IMR-90 (cell line): ENCODE results near the gene TAF1D. TPM values are rescaled to one million over a fixed set of nuclear protein-coding genes. Genes with fewer than 3 reads are reported as not detected.

ENCODE experiments used
- ATAC-seq: fragments of 200-7000 bp; cut with Tn5 transposase; 2 replicates; pipeline ENCODE4 v1.9.1; 2020; ENCODE audit warnings: low read depth, mild to moderate bottlenecking, moderate library complexity
- BruUV-seq: library from RNA; stranded (reverse); fragments of 400-500 nt; replicated peaks from 2 replicates; lab custom pipeline; 2021; lab: Mats Ljungman, UMichigan
- CTCF ChIA-PET: fragments of 300-600 bp; formaldehyde crosslinking; extraction: SDS; loops from one replicate; lab custom pipeline; 2021; ENCODE audit warnings: antibody characterized with exemption; lab: Yijun Ruan, JAX
- POLR2A ChIA-PET: fragments of 300-600 bp; sonication (Branson Sonifier 250); formaldehyde crosslinking; loops from one replicate; lab custom pipeline; 2022; ENCODE audit warnings: antibody characterized with exemption; ENCODE audit not compliant: unreplicated experiment; lab: Charles Lee
- DNase-seq: peaks from one replicate; pipeline ENCODE4 v3.0.0; 2013
- H2AFZ ChIP-seq: replicated peaks from 2 replicates; pipeline ENCODE3; 2013; ENCODE audit warnings: low read length, mild to moderate bottlenecking; ENCODE audit not compliant: poor library complexity
- H2AK5ac ChIP-seq: 2 replicates; pipeline ENCODE4 v1.6.1; 2013; ENCODE audit warnings: low read depth, low read length, inconsistent platforms
- H2AK9ac ChIP-seq: replicated peaks from 2 replicates; pipeline ENCODE3; 2013; ENCODE audit warnings: mild to moderate bottlenecking, low read depth, low read length, moderate library complexity; ENCODE audit not compliant: poor library complexity
- H2BK120ac ChIP-seq: 2 replicates; pipeline ENCODE4 v1.6.1; 2013; ENCODE audit warnings: low read depth, low read length, inconsistent platforms
- H2BK15ac ChIP-seq: 3 replicates; pipeline ENCODE4 v1.6.1; 2013; ENCODE audit warnings: low read depth, low read length, inconsistent platforms
- H2BK20ac ChIP-seq: 2 replicates; pipeline ENCODE4 v1.6.1; 2013; ENCODE audit warnings: low read depth, mild to moderate bottlenecking, inconsistent platforms, low read length, moderate library complexity
- H2BK5ac ChIP-seq: 2 replicates; pipeline ENCODE4 v1.6.1; 2013; ENCODE audit warnings: mild to moderate bottlenecking, low read depth, low read length, inconsistent platforms; ENCODE audit not compliant: poor library complexity, severe bottlenecking
- H3K14ac ChIP-seq: replicated peaks from 2 replicates; pipeline ENCODE4 v1.6.1; 2013; ENCODE audit warnings: low read depth, low read length, inconsistent platforms
- H3K18ac ChIP-seq: 2 replicates; pipeline ENCODE4 v1.6.1; 2013; ENCODE audit warnings: low read depth, low read length, control low read depth
- H3K23ac ChIP-seq: 2 replicates; pipeline ENCODE4 v1.6.1; 2013; ENCODE audit warnings: low read depth, low read length, inconsistent platforms
- H3K27ac ChIP-seq: 2 replicates; pipeline ENCODE4 v1.5.1; 2013; ENCODE audit warnings: mild to moderate bottlenecking, control low read depth, low read length; ENCODE audit not compliant: insufficient read depth
- H3K27me3 ChIP-seq: 2 replicates; pipeline ENCODE4 v1.6.1; 2013; ENCODE audit warnings: low read length; ENCODE audit not compliant: control insufficient read depth, insufficient read depth
- H3K36me3 ChIP-seq: 2 replicates; pipeline ENCODE4 v1.6.1; 2013; ENCODE audit warnings: low read length, mixed read lengths; ENCODE audit not compliant: control insufficient read depth, insufficient read depth
- H3K4ac ChIP-seq: 2 replicates; pipeline ENCODE4 v1.6.1; 2013; ENCODE audit warnings: low read depth, low read length, inconsistent platforms
- H3K4me1 ChIP-seq: 2 replicates; pipeline ENCODE4 v1.6.1; 2013; ENCODE audit warnings: low read length, mixed read lengths; ENCODE audit not compliant: control insufficient read depth, insufficient read depth
- H3K4me2 ChIP-seq: 2 replicates; pipeline ENCODE4 v1.6.1; 2013; ENCODE audit warnings: low read depth, mild to moderate bottlenecking, control low read depth, low read length, moderate library complexity
- H3K4me3 ChIP-seq: 2 replicates; pipeline ENCODE4 v1.5.1; 2013; ENCODE audit warnings: low read depth, mild to moderate bottlenecking, control low read depth, low read length, moderate library complexity; ENCODE audit not compliant: insufficient read depth
- H3K56ac ChIP-seq: 2 replicates; pipeline ENCODE4 v1.6.1; 2013; ENCODE audit warnings: low read length, inconsistent platforms; ENCODE audit not compliant: insufficient read depth; ENCODE audit errors: extremely low read depth
- H3K79me1 ChIP-seq, 2 experiments: 2 replicates each; pipeline ENCODE4 v1.6.1; 2013; ENCODE audit warnings: low read length in 2 of 2, inconsistent platforms in 1 of 2, low read depth in 1 of 2
- H3K9ac ChIP-seq: 2 replicates; pipeline ENCODE4 v1.6.1; 2013; ENCODE audit warnings: low read depth, low read length, control low read depth
- H3K9me1 ChIP-seq: 2 replicates; pipeline ENCODE4 v1.6.1; 2013; ENCODE audit warnings: low read length, inconsistent platforms; ENCODE audit not compliant: insufficient read depth
- H3K9me3 ChIP-seq: 2 replicates; pipeline ENCODE4 v1.6.1; 2013; ENCODE audit warnings: low read length; ENCODE audit not compliant: control insufficient read depth, insufficient read depth
- H4K20me1 ChIP-seq: 2 replicates; pipeline ENCODE4 v1.6.1; 2013; ENCODE audit warnings: low read length, inconsistent platforms; ENCODE audit not compliant: insufficient read depth
- H4K5ac ChIP-seq: 2 replicates; pipeline ENCODE4 v1.6.1; 2013; ENCODE audit warnings: mild to moderate bottlenecking, low read depth, low read length, control low read depth
- H4K8ac ChIP-seq, 2 experiments: 2 replicates each; pipeline ENCODE4 v1.6.1; 2013; ENCODE audit warnings: low read depth in 2 of 2, low read length in 2 of 2, control low read depth in 1 of 2, inconsistent platforms in 1 of 2
- H4K91ac ChIP-seq: 2 replicates; pipeline ENCODE4 v1.6.1; 2013; ENCODE audit warnings: low read depth, low read length, inconsistent platforms; ENCODE audit not compliant: insufficient read depth
- CEBPB ChIP-seq: IDR thresholded peaks from 2 replicates; pipeline ENCODE4 v1.6.1; 2012; ENCODE audit warnings: low read depth, low read length, improper control_type of control experiment
- MAFK ChIP-seq: IDR thresholded peaks from 2 replicates; pipeline ENCODE4 v1.6.1; 2012; ENCODE audit warnings: low read depth, low read length, improper control_type of control experiment
- SMC3 ChIP-seq: fragments of 150-350 bp; IDR thresholded peaks from 2 replicates; pipeline ENCODE4 v1.6.1; 2016; ENCODE audit warnings: low read depth, mild to moderate bottlenecking, antibody characterized with exemption, low read length, moderate library complexity
- dilution Hi-C: fragments of 300-500 bp; cut with HindIII; formaldehyde crosslinking; loops from one replicate; pipeline ENCODE4 v1.14.3; 2018; ENCODE audit warnings: low sequenced_read_pairs; ENCODE audit not compliant: unreplicated experiment
- in situ Hi-C: fragments of 300-500 bp; cut with MboI; formaldehyde crosslinking; loops from 3 replicates; pipeline ENCODE4 v1.14.3; 2019; ENCODE audit warnings: low sequenced_read_pairs, inconsistent platforms, mixed read lengths
- intact Hi-C: fragments of 100-400 bp; cut with micrococcal nuclease; formaldehyde crosslinking; loops from 2 replicates; pipeline ENCODE4 v1.10.0; 2022
- polyA plus RNA-seq, 3 experiments: library from polyadenylated mRNA; depleted of rRNA; stranded (reverse); fragments of >200 nt; gene quantifications; 2 replicates each; pipeline ENCODE4 v1.2.3, GENCODE V29; 2012; ENCODE audit warnings: low replicate concordance in 1 of 3
- total RNA-seq: library from RNA; depleted of rRNA; stranded (reverse); fragments of >200 nt; gene quantifications from 2 replicates; pipeline ENCODE4 v1.2.3, GENCODE V29; 2012

TAF1D gene
- total and polyA plus RNA-seq, 2 of the 4 experiments (the other 2 are of a cell fraction): 56.8 to 133 TPM

DNA sequence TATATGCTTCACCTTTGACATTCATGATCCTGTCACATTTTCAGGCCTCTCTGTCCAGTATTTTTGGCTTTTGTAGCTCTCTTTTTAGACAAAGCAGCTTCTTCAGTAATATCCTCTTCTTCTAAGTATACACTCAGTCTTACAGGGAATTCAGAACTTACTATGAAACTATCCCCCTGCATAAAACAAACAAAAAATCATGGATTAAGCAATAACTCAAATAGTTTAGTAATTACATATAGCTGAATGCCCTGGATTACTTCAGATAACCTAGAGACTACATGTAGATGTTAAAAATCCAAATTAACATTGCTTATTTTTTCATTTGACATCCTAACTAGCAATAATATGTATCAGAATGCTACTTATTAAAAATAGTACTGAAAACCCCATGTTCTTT, 5.2 kb downstream of the TAF1D start:
- ChIA-PET CTCF (no interaction called here), POLR2A (no interaction called here)
- intact Hi-C loops (no loop called here), dilution Hi-C loops (no loop called here), in situ Hi-C loops (loop anchor here (10.0 kb wide), 1 partner anchor 399 kb away; no protein-coding TSS in a partner anchor)
- H3K4me1 ChIP-seq: peaks cover 6% of the 10 kb centered on the region
- no peak overlapping the region for H3K23ac ChIP-seq
- peaks cover 78% of the 10 kb centered on the region for H4K20me1 ChIP-seq
- no peak overlapping the region for H3K9ac ChIP-seq
- no peak overlapping the region for H3K56ac ChIP-seq
- TF ChIP-seq MAFK: no peak
- peak; percentile 90 for TF ChIP-seq CEBPB
- no peak for TF ChIP-seq SMC3
- no peak overlapping the region for H3K4ac ChIP-seq
- no peak overlapping the region for H2AFZ ChIP-seq
- H3K9me3 ChIP-seq: no peaks in the 10 kb centered on the region
- no peaks in the 10 kb centered on the region; the same call in 1 of the 2 replicates for H3K9me1 ChIP-seq
- H2BK15ac ChIP-seq: no peak overlapping the region
- peak; percentile 30 for ATAC-seq
- H4K91ac ChIP-seq: no peak overlapping the region
- H4K5ac ChIP-seq: no peak overlapping the region
- no TSS peak for BruUV-seq
- peak overlapping the region; percentile 73 for H2BK5ac ChIP-seq
- no peak overlapping the region for H3K14ac ChIP-seq
- no peaks in the 10 kb centered on the region for H3K27me3 ChIP-seq
- H3K79me1 ChIP-seq: peaks cover 11 to 32% of the 10 kb centered on the region in 2 experiments; a peak in 2 of 4 replicates
- H2AK9ac ChIP-seq: no peak overlapping the region
- H2BK120ac ChIP-seq: no peak overlapping the region
- H3K36me3 ChIP-seq: peaks cover 44% of the 10 kb centered on the region
- DNase-seq: peak; percentile 63
- no peak overlapping the region for H4K8ac ChIP-seq
- H2AK5ac ChIP-seq: no peak overlapping the region
- H2BK20ac ChIP-seq: no peak overlapping the region
- peak overlapping the region; percentile 54; the same call in 1 of the 2 replicates for H3K4me2 ChIP-seq
- no peak overlapping the region for H3K4me3 ChIP-seq
- no peak overlapping the region for H3K27ac ChIP-seq
- no peak overlapping the region for H3K18ac ChIP-seq
